B cell (primary cell): ENCODE results near the gene NFE2L1. TPM values are rescaled to one million over a fixed set of nuclear protein-coding genes. Genes with fewer than 3 reads are reported as not detected.

Experiments
- ATAC-seq: fragments of 200-7000 bp; cut with Tn5 transposase; one replicate; pipeline ENCODE4 v1.10.0; 2021; ENCODE audit warnings: low read depth, mild to moderate bottlenecking, moderate number of reproducible peaks, moderate library complexity
- CTCF ChIA-PET: fragments of 350-600 bp; sonication (Branson Sonifier 250); formaldehyde crosslinking; loops from one replicate; lab custom pipeline; 2021; ENCODE audit warnings: antibody characterized with exemption, inconsistent platforms; lab: Charles Lee
- POLR2A ChIA-PET: fragments of 350-600 bp; sonication (Branson Sonifier 250); formaldehyde crosslinking; loops from one replicate; lab custom pipeline; 2021; ENCODE audit warnings: antibody characterized with exemption; lab: Charles Lee
- DNase-seq: peaks from one replicate; pipeline ENCODE4 v3.0.0; 2013
- H2AFZ ChIP-seq: 2 replicates; pipeline ENCODE4 v1.6.1; 2012; ENCODE audit warnings: mild to moderate bottlenecking, low read depth, low read length; ENCODE audit not compliant: insufficient read depth, poor library complexity, severe bottlenecking
- H3K27ac ChIP-seq, 2 donors: 1 replicate in 1 of 2; 2 replicates in 1 of 2; pipeline ENCODE4 v1.5.1; 2012 to 2013; ENCODE audit warnings: low read length in 2 of 2, mild to moderate bottlenecking in 2 of 2, moderate library complexity in 1 of 2
- H3K27me3 ChIP-seq, 4 experiments: fragments of 200-600 bp in 1 of 4; sonication (generic) in 1 of 4; replicated peaks in 1 of 4; 1 replicate in 2 of 4; 2 replicates in 2 of 4; pipeline versions ENCODE4 v1.6.1 to v1.7.0; 2013 to 2016; ENCODE audit warnings: low read length in 3 of 4, mild to moderate bottlenecking in 2 of 4, mixed read lengths in 1 of 4, moderate library complexity in 1 of 4; ENCODE audit not compliant: insufficient read depth in 4 of 4, control insufficient read depth in 3 of 4; ENCODE audit errors: control extremely low read depth in 1 of 4
- H3K36me3 ChIP-seq, 2 experiments: replicated peaks in 1 of 2; 1 replicate in 1 of 2; 2 replicates in 1 of 2; pipeline versions ENCODE4 v1.6.1 to v1.7.1; 2013; ENCODE audit warnings: low read length in 1 of 2; ENCODE audit not compliant: insufficient read depth in 2 of 2, control insufficient read depth in 1 of 2; ENCODE audit errors: control extremely low read depth in 1 of 2, extremely low read depth in 1 of 2
- H3K4me1 ChIP-seq, 2 donors: fragments of 200-600 bp in 1 of 2; sonication (generic) in 1 of 2; 1 replicate in 1 of 2; 2 replicates in 1 of 2; pipeline versions ENCODE4 v1.5.1 to v1.6.1; 2013 to 2017; ENCODE audit warnings: low read length in 2 of 2; ENCODE audit not compliant: control insufficient read depth in 2 of 2, insufficient read depth in 2 of 2
- H3K4me2 ChIP-seq: replicated peaks from 2 replicates; pipeline ENCODE3; 2012; ENCODE audit warnings: mild to moderate bottlenecking, low read depth, low read length; ENCODE audit not compliant: poor library complexity, severe bottlenecking
- H3K4me3 ChIP-seq, 5 experiments: fragments of 200-600 bp in 1 of 5; sonication (generic) in 1 of 5; 1 replicate in 3 of 5; 2 replicates in 2 of 5; pipeline versions ENCODE4 v1.5.1 to v1.7.0; 2011 to 2016; ENCODE audit warnings: low read length in 4 of 5, mild to moderate bottlenecking in 4 of 5, low read depth in 2 of 5, control low read depth in 1 of 5, moderate library complexity in 1 of 5; ENCODE audit not compliant: insufficient read depth in 1 of 5; ENCODE audit errors: control extremely low read depth in 1 of 5, extremely low read depth in 1 of 5
- H3K79me2 ChIP-seq: fragments of 200-600 bp; sonication (generic); one replicate; pipeline ENCODE4 v1.6.0; 2016; ENCODE audit warnings: low read length; ENCODE audit not compliant: control insufficient read depth, insufficient read depth
- H3K9ac ChIP-seq: fragments of 200-600 bp; sonication (generic); 2 replicates; pipeline ENCODE4 v1.6.1; 2017; ENCODE audit warnings: mild to moderate bottlenecking, low read length, moderate library complexity
- H3K9me3 ChIP-seq, 3 donors: one replicate each; pipeline versions ENCODE4 v1.6.1 to v1.7.1; 2013; ENCODE audit warnings: low read length in 2 of 3; ENCODE audit not compliant: control insufficient read depth in 2 of 3, insufficient read depth in 1 of 3; ENCODE audit errors: control extremely low read depth in 1 of 3
- H4K20me1 ChIP-seq: 2 replicates; pipeline ENCODE4 v1.6.0; 2012; ENCODE audit warnings: mild to moderate bottlenecking, low read length; ENCODE audit not compliant: insufficient read depth, control insufficient read depth, poor library complexity, severe bottlenecking
- H3K27ac Mint-ChIP-seq: one replicate; pipeline ENCODE4 v1.8.0; 2021; ENCODE audit warnings: mixed read lengths
- H3K27me3 Mint-ChIP-seq: one replicate; pipeline ENCODE4 v1.8.0; 2021; ENCODE audit warnings: mixed read lengths
- H3K4me1 Mint-ChIP-seq: one replicate; pipeline ENCODE4 v1.8.0; 2021; ENCODE audit warnings: mixed read lengths
- H3K4me3 Mint-ChIP-seq: one replicate; pipeline ENCODE4 v1.8.0; 2021; ENCODE audit warnings: mixed read lengths
- H3K9me3 Mint-ChIP-seq: one replicate; pipeline ENCODE4 v1.8.0; 2022; ENCODE audit warnings: mixed read lengths; ENCODE audit not compliant: insufficient read depth
- CTCF ChIP-seq: fragments of 200-600 bp; IDR thresholded peaks from one replicate; pipeline ENCODE4 v1.8.0; 2022; ENCODE audit warnings: antibody characterized with exemption, mild to moderate bottlenecking
- EZH2 ChIP-seq: IDR thresholded peaks from 2 replicates; pipeline ENCODE4 v1.6.1; 2012; ENCODE audit warnings: borderline replicate concordance, low read depth, mild to moderate bottlenecking, moderate library complexity, low read length; ENCODE audit not compliant: insufficient read depth, poor library complexity, severe bottlenecking
- WGBS: methylation state at CpG from one replicate; pipeline ENCODE4 v1.1.5; 2013; ENCODE audit warnings: missing lambda C conversion rate; ENCODE audit not compliant: insufficient coverage; 5-methylcytosine and 5-hydroxymethylcytosine counted together
- intact Hi-C: fragments of 100-400 bp; cut with micrococcal nuclease; formaldehyde crosslinking; loops from one replicate; pipeline ENCODE4 v1.10.0; 2022
- polyA plus RNA-seq: library from polyadenylated mRNA; depleted of rRNA; stranded (reverse); fragments of >200 nt; gene quantifications from 2 replicates; pipeline ENCODE4 v1.2.3, GENCODE V29; 2012
- total RNA-seq, 2 donors: library from RNA; stranded (reverse); fragments of 120-200 nt in 1 of 2; gene quantifications; 1 replicate in 1 of 2; 2 replicates in 1 of 2; pipeline versions ENCODE4 v1.2.3 to v1.2.4, GENCODE V29; 2013 to 2022

NFE2L1 gene
- total and polyA plus RNA-seq, 2 donors (not counting 1 experiment from before 2014, with no cell fraction given) = 25.2 to 66.4 TPM

GRCh38 chr17:48060249-48060648 lies 12.1 kb downstream of the NFE2L1 start:
- Histone ChIP-seq H3K27me3 (no peaks in the 10 kb centered on the region), H2AFZ (no peak overlapping the region), H3K4me3 (no peak overlapping the region), H3K9ac (no peak overlapping the region), H3K4me1 (peaks cover 12 to 15% of the 10 kb centered on the region in 2 donors), H3K4me2 (no peak overlapping the region), H3K79me2 (peaks cover 16% of the 10 kb centered on the region), H3K9me3 (no peaks in the 10 kb centered on the region), H3K36me3 (peaks cover 4 to 61% of the 10 kb centered on the region in 2 experiments), H3K27ac (no peak overlapping the region), H4K20me1 (peaks cover 30% of the 10 kb centered on the region)
- intact Hi-C loops = no loop called here
- CTCF ChIA-PET = interaction anchor here (2.8 kb wide), 1 partner anchor 20 kb away, joined by 11 read pairs; no protein-coding TSS in a partner anchor
- Mint-ChIP-seq H3K4me3 (no peak overlapping the region), H3K4me1 (peaks cover 15% of the 10 kb centered on the region), H3K27me3 (no peaks in the 10 kb centered on the region), H3K27ac (no peak overlapping the region), H3K9me3 (no peaks in the 10 kb centered on the region)
- POLR2A ChIA-PET = no interaction called here
- WGBS = 93% methylated on average over 3 of the region's 7 CpGs
- no peak for DNase-seq
- ATAC-seq = no peak
- TF ChIP-seq EZH2 (no peak), CTCF (no peak)

DNA sequence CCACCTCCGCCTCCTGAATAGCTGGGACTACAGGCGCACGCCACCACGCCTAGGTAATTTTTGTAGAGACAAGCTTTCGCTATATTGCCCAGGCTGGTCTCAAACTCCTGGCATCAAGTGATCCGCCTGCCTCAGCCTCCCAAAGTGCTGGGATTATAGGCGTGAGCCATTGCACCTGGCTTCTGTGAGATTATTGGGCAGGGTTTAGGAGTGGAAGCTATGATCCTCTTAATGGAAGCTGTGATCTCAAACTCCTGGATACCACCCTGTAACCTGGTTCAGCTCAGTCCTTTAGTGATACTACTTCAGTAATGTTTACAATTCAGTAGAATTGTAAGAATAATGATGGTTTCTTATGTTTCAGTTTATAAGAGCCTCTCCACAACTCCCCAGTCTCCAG lies 14.1 kb downstream of the NFE2L1 start:
- WGBS = 96% methylated on average over 7 of the region's 7 CpGs
- H3K36me3 ChIP-seq = peaks cover 7 to 63% of the 10 kb centered on the region in 2 experiments

More for the DNA sequence above, 14.1 kb downstream of the NFE2L1 start:
- Mint-ChIP-seq H3K9me3 (no peaks in the 10 kb centered on the region), H3K4me3 (no peak overlapping the region), H3K4me1 (no peaks in the 10 kb centered on the region), H3K27ac (no peak overlapping the region), H3K27me3 (no peaks in the 10 kb centered on the region)
- ATAC-seq (no peak), DNase-seq (no peak)
- no peak overlapping the region for H3K4me2 ChIP-seq
- H3K4me3 ChIP-seq = no peak overlapping the region
- TF ChIP-seq EZH2 = no peak
- TF ChIP-seq CTCF = no peak
- peaks cover 17% of the 10 kb centered on the region for H4K20me1 ChIP-seq
- no peak overlapping the region for H2AFZ ChIP-seq
- H3K79me2 ChIP-seq = no peaks in the 10 kb centered on the region
- no peak overlapping the region for H3K27ac ChIP-seq
- no peaks in the 10 kb centered on the region for H3K27me3 ChIP-seq
- H3K9me3 ChIP-seq = no peaks in the 10 kb centered on the region
- ChIA-PET CTCF (interaction anchor here (0.8 to 1.6 kb wide), 8 partner anchors 11 to 68 kb away, joined by 3 to 5 read pairs (median 4); no protein-coding TSS in a partner anchor), POLR2A (no interaction called here)
- intact Hi-C loops = no loop called here
- no peaks in the 10 kb centered on the region for H3K4me1 ChIP-seq
- H3K9ac ChIP-seq = no peak overlapping the region
